Measurements from ENCODE around the gene SAFB. TPM values are rescaled to one million over a fixed set of nuclear protein-coding genes. Genes with fewer than 3 reads are reported as not detected.

SAFB gene
- total and polyA plus RNA-seq, 2 experiments from 2014 or later = 36.5 to 49.4 TPM

GRCh38 chr19:5703819-5704818, 81.2 kb downstream of the SAFB start:
- H3K27me3 ChIP-seq (replicated peaks; ENCODE audit: insufficient read depth) = no peaks in the 10 kb centered on the region
- H3K4me1 ChIP-seq (ENCODE audit: insufficient read depth) = no peaks in the 10 kb centered on the region
- no peak overlapping the region for H3K4me2 ChIP-seq (ENCODE audit: unreplicated experiment)
- no peak overlapping the region for H3K9ac ChIP-seq
- no peak for DNase-seq
- no peak overlapping the region for H3K4me3 ChIP-seq
- H2AFZ ChIP-seq = no peak overlapping the region
- no peak overlapping the region for H3K27ac ChIP-seq
- H3K36me3 ChIP-seq (ENCODE audit: low read depth) = peaks cover 22% of the 10 kb centered on the region; the same call in 1 of the 2 replicates
- peaks cover 13% of the 10 kb centered on the region; the same call in 1 of the 2 replicates for H3K79me2 ChIP-seq (ENCODE audit: insufficient read depth)
- H3K9me3 ChIP-seq (ENCODE audit: low read depth) = no peaks in the 10 kb centered on the region
- in situ Hi-C loops (cut with MboI) = no loop called here
- no peaks in the 10 kb centered on the region for H3K9me2 ChIP-seq (ENCODE audit: insufficient read depth)
- H3F3A ChIP-seq (ENCODE audit: insufficient read depth) = peaks cover 8% of the 10 kb centered on the region; the same call in 1 of the 2 replicates
- TF ChIP-seq EZH2 (IDR thresholded peaks at IDR 0.05; ENCODE audit: insufficient read depth, poor library complexity, severe bottlenecking) (no peak), EZH2phosphoT487 (IDR thresholded peaks at IDR 0.05; ENCODE audit: insufficient read depth, low read depth) (no peak)
- WGBS, 2 experiments (ENCODE audit: low coverage in 1 of 2, low lambda C conversion rate in 2 of 2, missing lambda C conversion rate in 2 of 2) = 93 to 94% methylated on average over 35 to 40 of the region's 40 CpGs
- H4K20me1 ChIP-seq (ENCODE audit: insufficient read depth) = no peaks in the 10 kb centered on the region

- Histone ChIP-seq H3K36me3 (ENCODE audit: low read depth) (peaks cover 18% of the 10 kb centered on the region; the same call in 1 of the 2 replicates), H3K27ac (no peak overlapping the region), H2AFZ (no peak overlapping the region), H3F3A (ENCODE audit: insufficient read depth) (peaks cover 1% of the 10 kb centered on the region; the same call in 1 of the 2 replicates), H4K20me1 (ENCODE audit: insufficient read depth) (no peaks in the 10 kb centered on the region), H3K4me1 (ENCODE audit: insufficient read depth) (no peaks in the 10 kb centered on the region), H3K27me3 (replicated peaks; ENCODE audit: insufficient read depth) (no peaks in the 10 kb centered on the region), H3K9ac (no peak overlapping the region), H3K9me3 (ENCODE audit: low read depth) (no peaks in the 10 kb centered on the region), H3K9me2 (ENCODE audit: insufficient read depth) (no peaks in the 10 kb centered on the region), H3K79me2 (ENCODE audit: insufficient read depth) (peaks cover 18% of the 10 kb centered on the region; the same call in 1 of the 2 replicates), H3K4me2 (ENCODE audit: unreplicated experiment) (no peak overlapping the region), H3K4me3 (no peak overlapping the region)
- WGBS, 2 experiments (ENCODE audit: low coverage in 1 of 2, low lambda C conversion rate in 2 of 2, missing lambda C conversion rate in 2 of 2) = 79 to 81% methylated on average over 16 of the region's 16 CpGs
- TF ChIP-seq EZH2 (IDR thresholded peaks at IDR 0.05; ENCODE audit: insufficient read depth, poor library complexity, severe bottlenecking) (no peak), EZH2phosphoT487 (IDR thresholded peaks at IDR 0.05; ENCODE audit: insufficient read depth, low read depth) (no peak)
- in situ Hi-C loops (cut with MboI) = no loop called here
- no peak for DNase-seq
These were observed 82.7 kb downstream of the SAFB start for GRCh38 chr19:5705552-5705951.

DNA sequence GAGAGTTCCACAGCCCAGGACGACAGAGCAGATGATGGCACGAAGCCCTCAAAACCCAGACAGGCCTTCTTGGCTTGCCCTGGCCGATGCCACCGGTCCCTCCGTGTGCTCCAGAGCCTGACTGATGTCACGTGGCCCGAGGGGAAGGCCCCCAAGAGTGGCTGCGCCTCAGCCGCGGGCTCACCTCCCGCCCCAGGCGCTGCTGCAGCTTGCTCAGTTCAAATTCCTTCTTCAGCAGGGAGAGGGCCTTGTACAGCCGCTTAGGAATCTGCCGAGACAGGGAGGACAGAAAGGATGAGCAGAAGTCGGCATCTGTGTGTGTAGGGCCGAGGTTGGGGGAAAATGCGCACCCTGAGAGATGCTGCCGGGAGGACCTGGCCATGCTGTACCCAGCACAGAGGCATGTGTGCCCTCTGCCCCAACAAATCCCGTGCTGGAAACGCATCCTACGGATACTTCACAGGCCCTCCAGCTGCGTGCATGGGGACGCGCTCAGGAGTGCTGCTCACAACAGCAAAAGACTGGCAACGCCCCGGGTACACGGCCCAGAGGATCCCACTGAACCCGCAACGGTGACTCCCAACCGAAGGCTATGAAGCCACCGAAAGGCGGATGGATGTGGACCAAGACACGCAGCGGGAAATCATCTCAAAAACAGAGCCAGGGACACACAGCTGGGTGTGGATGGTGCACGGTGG, 84.1 kb downstream of the SAFB start:
- no peak for TF ChIP-seq EZH2phosphoT487 (IDR thresholded peaks at IDR 0.05; ENCODE audit: insufficient read depth, low read depth)
- TF ChIP-seq EZH2 (IDR thresholded peaks at IDR 0.05; ENCODE audit: insufficient read depth, poor library complexity, severe bottlenecking) = no peak
- H3K9me3 ChIP-seq (ENCODE audit: low read depth) = no peaks in the 10 kb centered on the region
- no peaks in the 10 kb centered on the region for H3K9me2 ChIP-seq (ENCODE audit: insufficient read depth)
- no peak overlapping the region for H2AFZ ChIP-seq
- no peaks in the 10 kb centered on the region for H3K27me3 ChIP-seq (replicated peaks; ENCODE audit: insufficient read depth)
- no peak overlapping the region for H3K9ac ChIP-seq
- no peak for DNase-seq
- 93 to 94% methylated on average over 35 of the region's 35 CpGs for WGBS, 2 experiments (ENCODE audit: low coverage in 1 of 2, low lambda C conversion rate in 2 of 2, missing lambda C conversion rate in 2 of 2)
- no peak overlapping the region for H3K27ac ChIP-seq
- peaks cover 27% of the 10 kb centered on the region for H3K36me3 ChIP-seq (ENCODE audit: low read depth)
- no peaks in the 10 kb centered on the region for H3K4me1 ChIP-seq (ENCODE audit: insufficient read depth)
- no peak overlapping the region for H3K4me3 ChIP-seq
- H3K4me2 ChIP-seq (ENCODE audit: unreplicated experiment) = no peak overlapping the region
- in situ Hi-C loops (cut with MboI) = no loop called here
- H3K79me2 ChIP-seq (ENCODE audit: insufficient read depth) = peaks cover 22% of the 10 kb centered on the region
- no peaks in the 10 kb centered on the region for H4K20me1 ChIP-seq (ENCODE audit: insufficient read depth)
- no peaks in the 10 kb centered on the region for H3F3A ChIP-seq (ENCODE audit: insufficient read depth)
